Left lung (tissue), 10 donors: Measurements from ENCODE around the gene EXOC4. TPM values are rescaled to one million over a fixed set of nuclear protein-coding genes. Genes with fewer than 3 reads are reported as not detected.

Experiments used
- ATAC-seq: fragments of 200-7000 bp; cut with Tn5 transposase; one replicate; pipeline ENCODE4 v1.9.1; 2020; ENCODE audit warnings: moderate library complexity
- DNase-seq, 4 donors: peaks; one replicate each; pipeline ENCODE4 v3.0.0-alpha.2; 2013 to 2020
- H3K27ac ChIP-seq, 2 donors: fragments of 200-600 bp; sonication (generic) in 1 of 2; one replicate each; pipeline versions ENCODE4 v1.5.0 to v1.8.0; 2020 to 2021
- H3K27me3 ChIP-seq, 2 donors: fragments of 200-600 bp; sonication (generic) in 1 of 2; one replicate each; pipeline versions ENCODE4 v1.5.0 to v1.8.0; 2020 to 2021
- H3K36me3 ChIP-seq, 2 donors: fragments of 200-600 bp; sonication (generic) in 1 of 2; one replicate each; pipeline versions ENCODE4 v1.5.0 to v1.8.0; 2020 to 2021
- H3K4me1 ChIP-seq, 2 donors: fragments of 200-600 bp; one replicate each; pipeline ENCODE4 v1.8.0; 2021
- H3K4me3 ChIP-seq, 2 donors: fragments of 200-600 bp; sonication (generic) in 1 of 2; one replicate each; pipeline versions ENCODE4 v1.5.0 to v1.8.0; 2020 to 2021; ENCODE audit warnings: mild to moderate bottlenecking in 1 of 2
- H3K9me3 ChIP-seq, 2 donors: fragments of 200-600 bp; sonication (generic) in 1 of 2; one replicate each; pipeline versions ENCODE4 v1.5.0 to v1.8.0; 2020 to 2021
- CTCF ChIP-seq, 2 donors: fragments of 200-600 bp; sonication (generic) in 1 of 2; IDR thresholded peaks; one replicate each; pipeline versions ENCODE4 v1.5.0 to v1.8.0; 2021; ENCODE audit warnings: antibody characterized with exemption in 2 of 2
- intact Hi-C, 2 donors: fragments of 100-400 bp; cut with DNase I; formaldehyde crosslinking; loops; one replicate each; pipeline versions ENCODE4 v1.11.2 to v1.14.2; 2022
- polyA plus RNA-seq, 6 donors: library from polyadenylated mRNA; unstranded; fragments of 120-200 nt; gene quantifications; one replicate each; pipeline ENCODE4 v1.2.1, GENCODE V29; 2013; ENCODE audit not compliant: insufficient read length in 6 of 6
- total RNA-seq, 2 donors: library from RNA; stranded (reverse); fragmentation: NEBNext Ultra II Directional; extraction: Animal tissue kit (Norgen Biotek cat#: 25700); gene quantifications; one replicate each; pipeline ENCODE4 v1.2.1, GENCODE V29; 2021
- donor health status: DM: no; HTN: yes; CAD: no.
- donor health status: DM: no; HTN: no; CAD: no.

The EXOC4 gene
- total and polyA plus RNA-seq, 8 donors, result 52.5 to 79.4 (median 65.9) TPM

GRCh38 chr7:133349101-133349500 lies 96.2 kb downstream of the EXOC4 start:
- H3K9me3 ChIP-seq, result peaks cover 0 to 31% of the 10 kb centered on the region in 2 donors
- no peak overlapping the region for H3K4me3 ChIP-seq
- no peaks in the 10 kb centered on the region for H3K27me3 ChIP-seq
- TF ChIP-seq CTCF (IDR thresholded peaks at IDR 0.05), result no peak
- no peaks in the 10 kb centered on the region for H3K36me3 ChIP-seq
- intact Hi-C loops, result no loop called here
- no peaks in the 10 kb centered on the region for H3K4me1 ChIP-seq
- no peak overlapping the region for H3K27ac ChIP-seq
- DNase-seq, result no peak
- no peak for ATAC-seq

DNA sequence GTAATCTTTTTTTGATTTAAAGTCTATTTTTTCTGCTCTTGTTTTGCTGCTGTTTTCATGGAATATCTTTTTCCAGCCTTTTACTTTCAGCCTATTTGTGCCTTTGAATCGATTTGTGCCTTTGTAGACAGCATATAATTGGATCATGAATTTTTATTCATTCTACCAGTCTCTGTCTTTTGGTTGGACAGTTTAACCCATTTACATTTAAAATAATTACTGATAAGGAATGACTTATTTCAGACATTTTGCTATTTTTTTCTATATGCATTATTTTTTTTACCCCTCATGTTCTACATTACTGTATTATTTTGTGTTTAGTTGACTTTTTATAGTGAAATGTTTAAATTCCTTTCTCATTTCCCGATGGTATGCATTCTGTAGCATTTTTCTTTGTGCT lies 99.6 kb downstream of the EXOC4 start:
- H3K4me3 ChIP-seq, result no peak overlapping the region
- ATAC-seq, result no peak
- peaks cover 0 to 10% of the 10 kb centered on the region in 2 donors for H3K36me3 ChIP-seq
- H3K4me1 ChIP-seq, result no peaks in the 10 kb centered on the region
- no peak for TF ChIP-seq CTCF (IDR thresholded peaks at IDR 0.05)
- intact Hi-C loops, result no loop called here
- no peak for DNase-seq
- no peaks in the 10 kb centered on the region for H3K27me3 ChIP-seq
- peaks cover 0 to 31% of the 10 kb centered on the region in 2 donors for H3K9me3 ChIP-seq
- H3K27ac ChIP-seq, result no peak overlapping the region

DNA sequence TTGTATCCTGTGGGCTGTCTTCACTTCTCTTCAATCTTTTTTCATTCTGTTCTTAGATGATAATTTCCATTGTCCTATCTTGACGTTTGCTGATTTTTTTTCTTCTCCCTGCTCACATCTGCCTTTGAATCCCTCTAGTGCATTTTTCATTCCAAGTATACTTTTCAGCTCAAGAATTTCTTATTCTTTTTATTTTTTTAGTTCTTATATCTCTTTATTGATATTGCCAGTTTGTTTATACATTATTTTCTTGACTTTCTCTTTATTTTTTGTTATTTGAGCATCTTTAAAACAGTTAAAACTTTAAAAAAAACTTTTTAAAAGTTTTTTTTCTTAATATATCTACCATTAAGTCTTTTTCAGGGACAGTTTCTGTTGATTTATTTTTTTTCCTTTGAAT lies 100.9 kb downstream of the EXOC4 start:
- DNase-seq (no peak), ATAC-seq (no peak)
- Histone ChIP-seq H3K9me3 (peaks cover 0 to 31% of the 10 kb centered on the region in 2 donors), H3K4me1 (no peaks in the 10 kb centered on the region), H3K36me3 (peaks cover 0 to 10% of the 10 kb centered on the region in 2 donors), H3K4me3 (no peak overlapping the region), H3K27ac (no peak overlapping the region), H3K27me3 (no peaks in the 10 kb centered on the region)
- intact Hi-C loops, result no loop called here
- TF ChIP-seq CTCF (IDR thresholded peaks at IDR 0.05), result no peak

DNA sequence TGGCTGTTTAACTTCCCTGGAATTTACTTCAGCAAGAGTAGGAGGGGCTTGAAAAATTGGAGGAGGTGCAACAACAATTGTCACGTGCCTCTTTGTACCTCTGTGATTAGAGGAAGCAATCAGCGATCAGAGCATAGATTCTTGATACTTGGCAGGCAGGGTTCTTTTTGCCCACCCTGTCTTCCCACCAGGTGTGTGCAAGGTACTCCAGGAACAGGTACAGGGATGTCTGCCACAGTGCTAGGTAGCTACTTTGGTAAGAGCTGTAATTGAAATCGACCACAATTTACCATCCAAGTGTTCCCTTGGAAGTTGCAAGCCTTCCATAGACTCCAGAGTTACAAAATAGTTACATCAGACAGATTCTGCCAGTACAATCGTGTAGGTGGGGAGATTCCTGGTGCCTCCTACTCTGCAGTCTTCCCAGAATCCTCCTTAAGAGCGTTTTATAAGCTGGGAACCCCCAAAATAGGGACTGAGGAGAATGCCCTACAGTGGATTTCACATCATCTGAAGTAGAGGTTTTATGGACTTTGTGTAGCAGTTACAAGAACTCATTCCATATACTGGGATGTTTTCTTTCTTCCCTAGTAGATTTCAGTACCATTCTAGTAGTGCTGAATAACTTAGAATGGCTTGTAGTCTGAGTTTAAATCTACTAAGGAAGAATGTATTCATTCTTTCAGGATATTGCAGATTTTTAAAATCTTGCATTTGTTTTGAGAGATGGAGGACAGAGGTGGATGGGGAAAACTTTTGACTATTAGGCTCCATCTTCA lies 101.9 kb downstream of the EXOC4 start:
- H3K9me3 ChIP-seq, result peaks cover 0 to 31% of the 10 kb centered on the region in 2 donors
- no peaks in the 10 kb centered on the region for H3K27me3 ChIP-seq
- no peak overlapping the region for H3K27ac ChIP-seq
- no peak for TF ChIP-seq CTCF (IDR thresholded peaks at IDR 0.05)
- no peak for DNase-seq
- ATAC-seq, result no peak
- intact Hi-C loops, result no loop called here
- H3K4me1 ChIP-seq, result no peaks in the 10 kb centered on the region
- H3K36me3 ChIP-seq, result peaks cover 0 to 10% of the 10 kb centered on the region in 2 donors
- no peak overlapping the region for H3K4me3 ChIP-seq

- intact Hi-C loops, result no loop called here
- H3K4me3 ChIP-seq, result no peak overlapping the region
- peak in 2 of 4 donors; percentile 12 to 30 for DNase-seq
Observed at GRCh38 chr7:133355325-133355708, 102.4 kb downstream of the EXOC4 start.

More at GRCh38 chr7:133355325-133355708, 102.4 kb downstream of the EXOC4 start:
- Histone ChIP-seq H3K4me1 (no peaks in the 10 kb centered on the region), H3K27ac (no peak overlapping the region), H3K36me3 (peaks cover 0 to 10% of the 10 kb centered on the region in 2 donors), H3K9me3 (peaks cover 0 to 31% of the 10 kb centered on the region in 2 donors), H3K27me3 (no peaks in the 10 kb centered on the region)
- ATAC-seq, result no peak
- no peak for TF ChIP-seq CTCF (IDR thresholded peaks at IDR 0.05)
